ENCODE results near the gene NRP2.

DNA sequence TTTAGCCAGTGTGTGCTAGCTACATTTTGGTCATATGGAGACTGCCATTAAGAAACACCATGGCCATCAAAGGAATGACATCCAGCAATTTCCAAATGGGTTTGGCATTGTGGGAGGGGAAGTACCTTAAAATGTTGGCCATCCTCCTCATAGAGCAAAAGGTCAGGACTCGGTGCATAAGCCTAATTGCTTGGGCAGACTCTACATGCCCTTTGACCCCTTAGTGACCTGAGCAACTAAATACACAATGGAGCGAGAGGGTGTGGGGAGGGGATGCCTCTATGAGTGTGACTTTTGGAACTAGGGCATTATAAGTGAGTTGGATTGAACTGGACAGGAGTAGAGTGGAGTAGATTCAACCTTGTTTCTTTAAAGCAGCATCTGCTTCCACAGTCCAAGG, 44.9 kb downstream of the NRP2 start:
- TF ChIP-seq, protein P1, sequence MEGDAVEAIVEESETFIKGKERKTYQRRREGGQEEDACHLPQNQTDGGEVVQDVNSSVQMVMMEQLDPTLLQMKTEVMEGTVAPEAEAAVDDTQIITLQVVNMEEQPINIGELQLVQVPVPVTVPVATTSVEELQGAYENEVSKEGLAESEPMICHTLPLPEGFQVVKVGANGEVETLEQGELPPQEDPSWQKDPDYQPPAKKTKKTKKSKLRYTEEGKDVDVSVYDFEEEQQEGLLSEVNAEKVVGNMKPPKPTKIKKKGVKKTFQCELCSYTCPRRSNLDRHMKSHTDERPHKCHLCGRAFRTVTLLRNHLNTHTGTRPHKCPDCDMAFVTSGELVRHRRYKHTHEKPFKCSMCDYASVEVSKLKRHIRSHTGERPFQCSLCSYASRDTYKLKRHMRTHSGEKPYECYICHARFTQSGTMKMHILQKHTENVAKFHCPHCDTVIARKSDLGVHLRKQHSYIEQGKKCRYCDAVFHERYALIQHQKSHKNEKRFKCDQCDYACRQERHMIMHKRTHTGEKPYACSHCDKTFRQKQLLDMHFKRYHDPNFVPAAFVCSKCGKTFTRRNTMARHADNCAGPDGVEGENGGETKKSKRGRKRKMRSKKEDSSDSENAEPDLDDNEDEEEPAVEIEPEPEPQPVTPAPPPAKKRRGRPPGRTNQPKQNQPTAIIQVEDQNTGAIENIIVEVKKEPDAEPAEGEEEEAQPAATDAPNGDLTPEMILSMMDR (conservative IDR thresholded peaks at IDR 0.05 in 1 of 2, IDR thresholded peaks at IDR 0.05 in 1 of 2; ENCODE audit: low read depth in 1 of 2, low read length in 2 of 2) = no peak
- TF ChIP-seq EZH2 (IDR thresholded peaks at IDR 0.05; ENCODE audit: low read length, missing control alignments) = no peak

Measured in fibroblast of lung (primary cell).